ENCODE results near the gene RERE.

- TF ChIP-seq, protein P1, sequence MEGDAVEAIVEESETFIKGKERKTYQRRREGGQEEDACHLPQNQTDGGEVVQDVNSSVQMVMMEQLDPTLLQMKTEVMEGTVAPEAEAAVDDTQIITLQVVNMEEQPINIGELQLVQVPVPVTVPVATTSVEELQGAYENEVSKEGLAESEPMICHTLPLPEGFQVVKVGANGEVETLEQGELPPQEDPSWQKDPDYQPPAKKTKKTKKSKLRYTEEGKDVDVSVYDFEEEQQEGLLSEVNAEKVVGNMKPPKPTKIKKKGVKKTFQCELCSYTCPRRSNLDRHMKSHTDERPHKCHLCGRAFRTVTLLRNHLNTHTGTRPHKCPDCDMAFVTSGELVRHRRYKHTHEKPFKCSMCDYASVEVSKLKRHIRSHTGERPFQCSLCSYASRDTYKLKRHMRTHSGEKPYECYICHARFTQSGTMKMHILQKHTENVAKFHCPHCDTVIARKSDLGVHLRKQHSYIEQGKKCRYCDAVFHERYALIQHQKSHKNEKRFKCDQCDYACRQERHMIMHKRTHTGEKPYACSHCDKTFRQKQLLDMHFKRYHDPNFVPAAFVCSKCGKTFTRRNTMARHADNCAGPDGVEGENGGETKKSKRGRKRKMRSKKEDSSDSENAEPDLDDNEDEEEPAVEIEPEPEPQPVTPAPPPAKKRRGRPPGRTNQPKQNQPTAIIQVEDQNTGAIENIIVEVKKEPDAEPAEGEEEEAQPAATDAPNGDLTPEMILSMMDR (IDR thresholded peaks at IDR 0.05), result no peak
- TF ChIP-seq EP300 (IDR thresholded peaks at IDR 0.05) (no peak), POLR2AphosphoS5 (IDR thresholded peaks at IDR 0.05) (no peak)
Measured at GRCh38 chr1:8370046-8370881, 447.2 kb downstream of the RERE start.
